ENCODE measurements around the gene SIDT1.
"Not testable (repeated sequence)": the region's sequence is repeated elsewhere in the genome, so short reads cannot be mapped to it uniquely, and the experiment has no call there.

The SIDT1 gene

GRCh38 chr3:113623811-113624210 lies 91.5 kb downstream of the SIDT1 start:
- in situ Hi-C loops (cut with HindIII; ENCODE audit: low pct_ligation_motif_present, low pct_unique_long_range_greater_than_20kb, low sequenced_read_pairs) = no loop called here
- no peak for DNase-seq

- no peak for DNase-seq
- in situ Hi-C loops (cut with HindIII; ENCODE audit: low pct_ligation_motif_present, low pct_unique_long_range_greater_than_20kb, low sequenced_read_pairs) = no loop called here
These were observed 93.5 kb downstream of the SIDT1 start for GRCh38 chr3:113625834-113626233.

- peak; percentile 64 for DNase-seq
- in situ Hi-C loops (cut with HindIII; ENCODE audit: low pct_ligation_motif_present, low pct_unique_long_range_greater_than_20kb, low sequenced_read_pairs) = no loop called here
These were observed 94.4 kb downstream of the SIDT1 start for GRCh38 chr3:113626503-113627371.

DNA sequence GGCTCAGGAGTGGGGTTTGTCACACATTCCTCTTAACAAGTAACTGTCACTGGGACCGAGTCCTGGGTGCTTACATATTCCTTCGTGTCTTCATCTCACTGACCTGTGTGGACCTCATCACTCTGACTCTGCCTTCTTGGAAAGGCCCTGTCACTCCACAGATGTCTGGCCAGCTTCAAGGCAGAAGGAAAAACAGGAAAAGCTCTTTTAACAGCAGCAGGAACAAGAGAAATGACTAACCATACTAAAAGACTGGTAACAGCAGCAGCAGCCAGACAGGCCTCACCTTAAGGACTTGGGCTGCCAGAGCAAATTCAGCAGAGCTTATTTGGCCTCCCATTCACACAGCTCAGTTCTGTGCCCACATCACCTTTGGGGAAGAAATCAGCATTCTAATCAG lies 96.0 kb downstream of the SIDT1 start:
- in situ Hi-C loops (cut with HindIII; ENCODE audit: low pct_ligation_motif_present, low pct_unique_long_range_greater_than_20kb, low sequenced_read_pairs) = no loop called here
- DNase-seq = no peak

DNA sequence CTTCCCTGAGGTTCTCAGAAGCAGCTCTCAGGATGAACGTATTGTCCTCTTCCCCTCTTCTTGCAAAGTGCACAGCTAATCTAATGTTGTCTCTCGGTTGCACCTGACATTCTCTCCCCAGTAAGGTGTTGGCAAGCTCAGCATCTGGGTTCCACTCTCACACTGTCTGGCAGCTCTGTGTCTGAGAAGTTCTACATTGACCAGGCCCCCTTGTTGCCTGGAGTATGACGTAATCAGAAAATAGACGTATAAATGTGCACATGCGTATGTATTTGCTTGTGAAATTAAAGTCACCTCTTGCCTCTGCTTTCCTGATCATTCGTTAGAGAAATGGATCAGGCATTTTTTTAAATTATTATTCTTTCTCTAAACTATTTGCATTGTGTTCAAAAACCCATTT lies 96.4 kb downstream of the SIDT1 start:
- DNase-seq = no peak
- in situ Hi-C loops (cut with HindIII; ENCODE audit: low pct_ligation_motif_present, low pct_unique_long_range_greater_than_20kb, low sequenced_read_pairs) = no loop called here

DNA sequence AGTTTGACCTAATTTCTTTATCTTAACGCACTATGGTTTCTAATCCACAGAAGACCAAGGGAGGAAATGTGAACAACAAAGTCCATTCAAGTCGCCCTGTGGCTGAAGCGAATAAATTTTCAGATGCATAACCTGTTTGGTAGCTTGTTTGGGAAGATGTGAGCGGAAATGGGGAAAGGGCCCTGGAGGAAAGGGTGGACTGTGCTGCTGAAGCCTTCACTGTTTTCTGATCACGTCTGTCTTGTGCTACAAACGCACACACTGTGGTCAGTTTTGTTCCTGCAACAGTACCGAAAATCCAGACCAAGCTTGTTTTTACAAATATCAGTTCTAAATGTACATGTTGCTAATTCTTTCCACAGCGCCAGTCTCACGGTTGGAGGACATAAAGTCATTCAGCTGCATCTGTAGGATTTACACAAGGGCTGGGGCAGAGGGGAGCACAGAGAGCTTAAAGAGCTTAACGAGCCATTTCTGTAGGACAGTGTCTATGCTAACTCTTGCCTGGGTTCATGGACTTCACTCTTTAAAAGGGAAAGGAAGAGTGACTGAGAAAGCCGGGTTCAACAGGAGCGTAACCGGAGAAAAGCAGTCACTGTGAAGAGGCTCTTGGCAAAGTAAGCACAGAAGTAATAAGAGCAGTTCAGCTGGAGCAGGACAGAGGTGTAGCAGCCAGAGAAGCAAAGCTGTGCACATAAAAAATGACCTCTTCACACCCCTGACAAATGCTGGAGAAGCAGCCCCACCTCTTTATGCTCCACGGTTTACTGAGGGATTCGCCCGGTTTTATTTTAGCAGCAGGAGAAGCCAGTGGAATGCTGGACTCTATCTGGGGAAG lies 97.4 kb downstream of the SIDT1 start:
- in situ Hi-C loops (cut with HindIII; ENCODE audit: low pct_ligation_motif_present, low pct_unique_long_range_greater_than_20kb, low sequenced_read_pairs) = no loop called here
- DNase-seq = no peak

DNA sequence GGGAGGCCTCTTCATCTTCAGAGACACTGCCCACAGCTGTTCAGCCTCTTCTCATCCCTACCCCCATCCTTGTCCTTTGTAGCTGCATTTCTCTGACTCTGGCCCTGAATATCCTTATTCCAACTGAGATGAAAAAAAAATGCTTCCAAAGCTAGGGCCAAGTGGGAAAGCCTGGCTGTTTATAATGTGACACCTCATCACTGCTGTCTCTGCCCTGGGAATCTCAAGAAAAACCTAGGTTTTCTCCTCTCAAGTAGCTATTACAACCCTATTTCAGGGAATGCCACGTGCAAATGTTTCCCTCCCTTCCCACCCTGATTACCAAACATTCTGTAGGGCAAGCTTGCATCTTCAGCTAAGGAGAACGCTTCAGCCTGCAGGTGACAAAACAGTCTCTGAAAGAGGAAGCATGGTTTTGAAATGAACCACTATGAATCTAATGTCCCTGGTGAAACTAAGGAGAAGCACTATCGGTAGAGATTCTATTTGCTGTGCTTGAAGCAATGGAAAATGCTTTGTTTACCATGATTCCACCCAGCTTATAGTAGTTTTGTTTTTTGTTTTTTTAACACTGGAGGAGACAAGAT lies 98.7 kb downstream of the SIDT1 start:
- no peak for DNase-seq
- in situ Hi-C loops (cut with HindIII; ENCODE audit: low pct_ligation_motif_present, low pct_unique_long_range_greater_than_20kb, low sequenced_read_pairs) = no loop called here

DNA sequence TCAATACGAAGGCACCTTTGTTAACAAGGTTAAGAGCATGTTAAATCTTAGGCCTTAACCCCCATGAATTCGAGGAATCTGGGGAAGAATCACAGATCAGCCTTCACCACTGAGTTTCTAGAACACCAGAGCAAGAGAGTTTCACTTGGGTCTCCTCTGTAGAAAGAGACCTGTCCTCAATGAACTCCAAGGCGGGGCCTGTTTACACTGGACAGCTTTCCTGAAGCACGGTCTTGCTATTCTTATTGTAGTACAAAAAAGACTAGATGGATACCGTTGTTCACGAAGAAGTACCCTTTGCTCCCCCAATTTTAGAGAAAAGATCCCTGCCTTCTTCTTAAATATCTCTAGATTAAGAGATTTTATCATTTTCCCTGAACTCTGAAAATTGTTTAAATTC lies 99.2 kb downstream of the SIDT1 start:
- DNase-seq = no peak
- in situ Hi-C loops (cut with HindIII; ENCODE audit: low pct_ligation_motif_present, low pct_unique_long_range_greater_than_20kb, low sequenced_read_pairs) = no loop called here

GRCh38 chr3:113634782-113635474 lies 102.6 kb downstream of the SIDT1 start:
- in situ Hi-C loops (cut with HindIII; ENCODE audit: low pct_ligation_motif_present, low pct_unique_long_range_greater_than_20kb, low sequenced_read_pairs) = no loop called here
- no peak for DNase-seq

DNA sequence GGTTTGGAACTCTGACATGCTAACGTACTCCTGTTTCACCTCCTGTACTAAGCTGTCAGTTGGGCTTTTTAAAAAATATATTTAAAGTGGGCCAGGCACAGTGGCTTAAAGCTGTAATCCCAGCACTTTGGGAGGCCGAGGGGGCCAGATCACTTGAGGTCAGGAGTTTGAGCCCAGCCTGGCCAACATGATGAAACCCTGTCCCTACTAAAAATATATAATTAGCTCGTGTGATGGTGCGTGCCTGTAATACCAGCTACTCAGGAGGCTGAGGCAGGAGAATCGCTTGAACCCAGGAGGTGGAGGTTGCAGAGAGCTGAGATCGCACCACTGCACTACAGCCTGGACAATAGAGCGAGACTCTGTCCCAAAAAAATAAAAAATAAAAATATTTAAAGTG lies 103.7 kb downstream of the SIDT1 start:
- DNase-seq; in situ Hi-C loops (cut with HindIII; ENCODE audit: low pct_ligation_motif_present, low pct_unique_long_range_greater_than_20kb, low sequenced_read_pairs): not testable (repeated sequence)

DNA sequence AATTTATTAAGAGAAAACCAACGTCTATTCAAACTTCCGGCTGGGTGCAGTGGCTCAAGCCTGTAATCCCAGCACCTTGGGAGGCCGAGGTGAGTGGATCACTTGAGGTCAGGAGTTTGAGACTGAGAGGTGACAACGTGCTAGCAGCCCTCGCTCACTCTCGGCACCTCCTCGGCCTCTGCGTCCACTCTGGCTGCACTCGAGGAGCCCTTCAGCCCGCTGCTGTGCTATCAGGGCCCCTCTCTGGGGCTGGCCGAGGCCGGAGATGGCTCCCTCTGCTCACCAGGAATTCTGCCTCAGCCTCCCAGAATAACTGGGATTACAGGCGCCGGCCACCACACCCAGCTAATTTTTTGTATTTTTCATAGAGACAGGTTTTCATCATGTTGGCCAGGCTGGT lies 105.4 kb downstream of the SIDT1 start:
- DNase-seq = no peak
- in situ Hi-C loops (cut with HindIII; ENCODE audit: low pct_ligation_motif_present, low pct_unique_long_range_greater_than_20kb, low sequenced_read_pairs) = no loop called here

DNA sequence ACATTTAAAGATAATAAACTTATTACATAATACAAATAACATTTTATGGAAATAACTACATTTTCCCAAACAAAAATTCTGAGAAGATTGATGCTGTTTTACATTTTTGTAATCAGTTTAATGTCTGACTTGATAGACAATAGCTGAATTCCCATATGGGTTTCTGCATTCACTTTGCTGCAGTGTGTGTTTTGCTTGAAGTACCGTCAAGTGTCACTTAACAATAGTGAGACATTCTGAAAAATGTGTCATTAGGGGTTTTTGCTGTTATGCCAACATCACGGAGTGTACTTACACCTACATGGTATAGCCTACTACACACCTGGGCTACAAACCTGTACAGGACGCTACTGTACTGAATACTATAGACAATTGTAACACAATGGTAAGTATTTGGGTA lies 106.6 kb downstream of the SIDT1 start:
- DNase-seq = no peak
- in situ Hi-C loops (cut with HindIII; ENCODE audit: low pct_ligation_motif_present, low pct_unique_long_range_greater_than_20kb, low sequenced_read_pairs) = no loop called here

DNA sequence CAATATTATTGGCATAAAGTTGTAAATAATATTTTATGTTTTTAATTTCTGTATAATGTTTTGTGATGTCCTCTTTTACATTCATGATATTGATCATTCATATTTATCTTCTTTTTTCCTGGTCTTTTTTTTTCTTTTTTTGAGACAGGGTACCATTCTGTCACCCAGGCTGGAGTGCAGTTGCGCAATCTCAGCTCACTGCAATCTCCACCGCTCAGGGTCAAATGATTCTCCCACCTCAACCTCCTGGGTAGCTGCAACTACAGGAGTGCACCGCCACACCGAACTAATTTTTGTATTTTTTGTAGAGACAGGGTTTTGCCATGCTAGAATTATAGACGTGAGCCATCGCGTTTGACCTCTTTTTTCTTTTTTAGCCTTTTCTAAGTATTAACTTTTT lies 111.2 kb downstream of the SIDT1 start:
- in situ Hi-C loops (cut with HindIII; ENCODE audit: low pct_ligation_motif_present, low pct_unique_long_range_greater_than_20kb, low sequenced_read_pairs) = no loop called here
- no peak for DNase-seq

- in situ Hi-C loops (cut with HindIII; ENCODE audit: low pct_ligation_motif_present, low pct_unique_long_range_greater_than_20kb, low sequenced_read_pairs) = no loop called here
- DNase-seq = no peak
These were observed 116.2 kb downstream of the SIDT1 start for GRCh38 chr3:113648524-113648923.

GRCh38 chr3:113649174-113649845 lies 117.0 kb downstream of the SIDT1 start:
- in situ Hi-C loops (cut with HindIII; ENCODE audit: low pct_ligation_motif_present, low pct_unique_long_range_greater_than_20kb, low sequenced_read_pairs) = no loop called here
- no peak for DNase-seq

GRCh38 chr3:113654310-113654709 lies 122.0 kb downstream of the SIDT1 start:
- in situ Hi-C loops (cut with HindIII; ENCODE audit: low pct_ligation_motif_present, low pct_unique_long_range_greater_than_20kb, low sequenced_read_pairs) = no loop called here
- DNase-seq = no peak

DNA sequence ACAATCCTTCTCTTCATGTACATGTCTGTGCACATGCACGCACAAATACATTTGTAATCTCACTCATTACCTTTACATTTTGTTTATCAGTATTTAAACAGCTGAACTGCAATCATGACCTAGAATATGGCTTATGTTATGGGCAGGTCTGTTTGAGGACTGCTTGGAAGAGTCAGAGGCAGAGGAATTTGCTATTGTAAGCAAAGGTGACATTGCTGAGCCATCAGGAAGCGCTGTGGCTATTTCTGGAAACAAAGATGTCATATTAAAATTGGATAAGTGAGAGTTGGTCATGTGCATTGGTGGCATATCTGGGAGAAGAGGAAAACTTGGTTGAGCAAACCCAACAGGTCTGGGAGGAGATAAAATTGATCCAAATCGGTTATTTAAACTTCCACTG lies 122.5 kb downstream of the SIDT1 start:
- no peak for DNase-seq
- in situ Hi-C loops (cut with HindIII; ENCODE audit: low pct_ligation_motif_present, low pct_unique_long_range_greater_than_20kb, low sequenced_read_pairs) = no loop called here

- in situ Hi-C loops (cut with HindIII; ENCODE audit: low pct_ligation_motif_present, low pct_unique_long_range_greater_than_20kb, low sequenced_read_pairs) = no loop called here
- no peak for DNase-seq
These were observed 125.8 kb downstream of the SIDT1 start for GRCh38 chr3:113658107-113658506.
